Astrocyte of the cerebellum (primary cell): Measurements from ENCODE around the gene RORB.
A peak's percentile ranks its signal among the peaks of the same experiment; 100 is the strongest.

Source experiments
- DNase-seq: peaks from one replicate; pipeline ENCODE4 v3.0.0-alpha.2; 2011; ENCODE audit warnings: low read depth
- H3K4me3 ChIP-seq: 2 replicates; pipeline ENCODE4 v1.5.1; 2011; ENCODE audit warnings: mild to moderate bottlenecking, low read depth, low read length, moderate library complexity
- CTCF ChIP-seq: IDR thresholded peaks from 2 replicates; pipeline ENCODE4 v1.5.1; 2012; ENCODE audit warnings: low read length, low read depth, moderate library complexity, mild to moderate bottlenecking; ENCODE audit errors: missing control alignments
- in situ Hi-C: cut with HindIII; loops from 2 replicates; pipeline ENCODE4 v1.10.0; 2017; ENCODE audit warnings: low sequenced_read_pairs

RORB gene

GRCh38 chr9:74496819-74497747 lies at the start of gene RORB:
TSS of gene RORB (plus strand) at chr9:74497335. CDS start at chr9:74497977, 642 bp downstream.
- DNase-seq, result peak; percentile 50
- no peak for TF ChIP-seq CTCF
- peak within 1 kb of the TSS; percentile 59 for H3K4me3 ChIP-seq

DNA sequence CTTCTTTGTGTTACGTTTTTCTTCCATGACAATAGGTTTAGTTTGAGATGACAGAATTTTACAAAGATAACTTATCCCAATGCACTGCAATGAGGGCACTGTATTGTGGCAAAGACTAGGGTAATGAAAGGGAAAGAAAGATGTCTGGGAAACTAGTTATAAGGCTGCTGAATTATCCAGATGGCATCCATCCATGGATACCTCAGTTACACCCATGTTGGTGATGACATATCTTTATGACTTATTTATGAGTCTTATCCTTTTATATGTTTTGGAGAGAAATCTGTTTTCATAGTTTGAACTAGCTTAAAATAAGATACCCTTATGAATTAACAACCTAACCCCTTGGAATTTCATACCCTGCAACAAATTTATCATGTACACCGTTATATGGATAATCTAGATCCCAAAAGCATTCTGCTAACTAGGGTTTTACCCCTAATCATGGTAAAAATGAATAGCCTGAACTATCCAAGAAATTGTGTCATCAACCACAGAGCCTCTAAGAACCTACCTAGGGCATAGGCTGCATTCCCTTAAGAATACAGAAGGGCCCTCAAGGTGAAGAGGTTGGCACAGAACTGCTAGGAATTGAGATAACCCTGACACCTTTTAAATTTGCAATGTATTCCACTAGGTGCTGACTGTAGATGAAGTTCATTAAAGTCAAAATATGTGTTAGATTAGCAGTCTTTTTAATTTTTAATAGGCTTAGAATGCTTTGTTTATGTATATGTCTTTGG lies 49.5 kb upstream of the RORB start:
- in situ Hi-C loops, result no loop called here
- no peak overlapping the region for H3K4me3 ChIP-seq
- TF ChIP-seq CTCF, result no peak
- no peak for DNase-seq

More at GRCh38 chr9:74496819-74497747, at the start of gene RORB:
- in situ Hi-C loops, result no loop called here

- no peak for TF ChIP-seq CTCF
- H3K4me3 ChIP-seq, result no peak overlapping the region
- DNase-seq, result no peak
- in situ Hi-C loops, result no loop called here
These were observed 48.1 kb upstream of the RORB start for GRCh38 chr9:74449060-74449459.

- TF ChIP-seq CTCF, result no peak
- no peak for DNase-seq
These were observed 38.3 kb upstream of the RORB start for GRCh38 chr9:74458832-74459231.

DNA sequence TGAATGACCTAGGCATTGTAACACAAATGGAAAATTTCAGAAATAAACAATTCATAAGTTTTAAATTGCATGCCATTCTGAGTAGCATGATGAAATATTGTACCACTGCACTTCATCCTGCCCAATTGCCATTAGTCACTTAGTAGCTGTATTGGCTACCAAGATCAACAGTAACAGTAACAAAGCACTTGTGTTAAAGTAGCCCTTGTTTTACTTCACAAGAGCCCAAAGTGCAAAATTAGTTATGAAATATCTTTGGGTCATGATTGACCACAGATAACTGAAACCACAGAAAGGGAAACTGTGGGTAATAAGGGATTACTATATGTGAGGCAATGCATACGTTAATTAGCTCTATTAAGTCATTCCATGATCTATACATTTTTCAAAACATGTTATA lies 33.3 kb upstream of the RORB start:
- no peak for DNase-seq
- no peak for TF ChIP-seq CTCF
- in situ Hi-C loops, result no loop called here
- no peak overlapping the region for H3K4me3 ChIP-seq

More at GRCh38 chr9:74458832-74459231, 38.3 kb upstream of the RORB start:
- H3K4me3 ChIP-seq, result no peak overlapping the region
- in situ Hi-C loops, result no loop called here

GRCh38 chr9:74478606-74479005 lies 18.5 kb upstream of the RORB start:
- in situ Hi-C loops, result no loop called here
- no peak for TF ChIP-seq CTCF
- no peak for DNase-seq
- no peak overlapping the region for H3K4me3 ChIP-seq
